RWPE2 (cell line): ENCODE data around the gene GAS2L2.

Source experiments
- ATAC-seq: fragments of 200-7000 bp; cut with Tn5 transposase; 3 replicates; pipeline ENCODE4 v1.9.1; 2021; ENCODE audit warnings: low read depth
- DNase-seq: peaks from one replicate; pipeline ENCODE4 v3.0.0-alpha.2; 2020; ENCODE audit warnings: low spot score
- H3K27ac ChIP-seq: fragments of 450-650 bp; 2 replicates; pipeline ENCODE4 v1.5.1; 2017; ENCODE audit warnings: mild to moderate bottlenecking; ENCODE audit not compliant: poor library complexity, severe bottlenecking
- H3K27me3 ChIP-seq: fragments of 250-450 bp; sonication (Bioruptor Pico); 2 replicates; pipeline ENCODE4 v1.5.1; 2021; ENCODE audit warnings: mild to moderate bottlenecking, moderate library complexity; ENCODE audit not compliant: insufficient read depth, poor library complexity, severe bottlenecking
- H3K36me3 ChIP-seq: fragments of 250-450 bp; sonication (Bioruptor Pico); 2 replicates; pipeline ENCODE4 v1.5.1; 2020; ENCODE audit warnings: low read depth, mild to moderate bottlenecking, moderate library complexity
- H3K4me1 ChIP-seq: fragments of 250-450 bp; sonication (Bioruptor Pico); 2 replicates; pipeline ENCODE4 v1.5.1; 2021; ENCODE audit warnings: mild to moderate bottlenecking, moderate library complexity; ENCODE audit not compliant: insufficient read depth, poor library complexity, severe bottlenecking
- H3K4me3 ChIP-seq: fragments of 250-450 bp; sonication (Bioruptor Pico); 2 replicates; pipeline ENCODE4 v1.5.1; 2021; ENCODE audit warnings: mild to moderate bottlenecking, moderate library complexity; ENCODE audit not compliant: severe bottlenecking
- H3K9me3 ChIP-seq: fragments of 250-450 bp; sonication (Bioruptor Pico); 2 replicates; pipeline ENCODE4 v1.5.1; 2021; ENCODE audit warnings: mild to moderate bottlenecking, moderate library complexity; ENCODE audit not compliant: severe bottlenecking
- TF ChIP-seq, protein P1 (sequence below): fragments of 450-650 bp; IDR thresholded peaks from one replicate; pipeline ENCODE4 v1.5.1; 2017; ENCODE audit warnings: mild to moderate bottlenecking, moderate library complexity; ENCODE audit not compliant: poor library complexity, severe bottlenecking

The GAS2L2 gene

GRCh38 chr17:35764123-35764991 lies 11.3 kb upstream of the GAS2L2 start:
- H3K27ac ChIP-seq = no peak overlapping the region
- ATAC-seq = peak; percentile 92
- peak; percentile 85 for DNase-seq
- peak overlapping the region; percentile 23 for H3K4me3 ChIP-seq
- H3K36me3 ChIP-seq = no peaks in the 10 kb centered on the region
- no peaks in the 10 kb centered on the region for H3K27me3 ChIP-seq
- TF ChIP-seq, protein P1, sequence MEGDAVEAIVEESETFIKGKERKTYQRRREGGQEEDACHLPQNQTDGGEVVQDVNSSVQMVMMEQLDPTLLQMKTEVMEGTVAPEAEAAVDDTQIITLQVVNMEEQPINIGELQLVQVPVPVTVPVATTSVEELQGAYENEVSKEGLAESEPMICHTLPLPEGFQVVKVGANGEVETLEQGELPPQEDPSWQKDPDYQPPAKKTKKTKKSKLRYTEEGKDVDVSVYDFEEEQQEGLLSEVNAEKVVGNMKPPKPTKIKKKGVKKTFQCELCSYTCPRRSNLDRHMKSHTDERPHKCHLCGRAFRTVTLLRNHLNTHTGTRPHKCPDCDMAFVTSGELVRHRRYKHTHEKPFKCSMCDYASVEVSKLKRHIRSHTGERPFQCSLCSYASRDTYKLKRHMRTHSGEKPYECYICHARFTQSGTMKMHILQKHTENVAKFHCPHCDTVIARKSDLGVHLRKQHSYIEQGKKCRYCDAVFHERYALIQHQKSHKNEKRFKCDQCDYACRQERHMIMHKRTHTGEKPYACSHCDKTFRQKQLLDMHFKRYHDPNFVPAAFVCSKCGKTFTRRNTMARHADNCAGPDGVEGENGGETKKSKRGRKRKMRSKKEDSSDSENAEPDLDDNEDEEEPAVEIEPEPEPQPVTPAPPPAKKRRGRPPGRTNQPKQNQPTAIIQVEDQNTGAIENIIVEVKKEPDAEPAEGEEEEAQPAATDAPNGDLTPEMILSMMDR = peak; percentile 97
- H3K9me3 ChIP-seq = no peaks in the 10 kb centered on the region
- no peaks in the 10 kb centered on the region for H3K4me1 ChIP-seq

- Histone ChIP-seq H3K9me3 (no peaks in the 10 kb centered on the region), H3K4me1 (no peaks in the 10 kb centered on the region), H3K4me3 (peak overlapping the region; percentile 23), H3K27ac (no peak overlapping the region), H3K36me3 (no peaks in the 10 kb centered on the region), H3K27me3 (no peaks in the 10 kb centered on the region)
- no peak for ATAC-seq
- no peak for DNase-seq
- TF ChIP-seq, protein P1 = no peak
Observed at GRCh38 chr17:35763767-35764122, 10.7 kb upstream of the GAS2L2 start.

GRCh38 chr17:35761601-35762000 lies 8.6 kb upstream of the GAS2L2 start:
- TF ChIP-seq, protein P1 = no peak
- Histone ChIP-seq H3K27me3 (no peaks in the 10 kb centered on the region), H3K27ac (no peak overlapping the region), H3K9me3 (no peaks in the 10 kb centered on the region), H3K36me3 (no peaks in the 10 kb centered on the region), H3K4me1 (no peaks in the 10 kb centered on the region), H3K4me3 (no peak overlapping the region)
- ATAC-seq (no peak), DNase-seq (no peak)

DNA sequence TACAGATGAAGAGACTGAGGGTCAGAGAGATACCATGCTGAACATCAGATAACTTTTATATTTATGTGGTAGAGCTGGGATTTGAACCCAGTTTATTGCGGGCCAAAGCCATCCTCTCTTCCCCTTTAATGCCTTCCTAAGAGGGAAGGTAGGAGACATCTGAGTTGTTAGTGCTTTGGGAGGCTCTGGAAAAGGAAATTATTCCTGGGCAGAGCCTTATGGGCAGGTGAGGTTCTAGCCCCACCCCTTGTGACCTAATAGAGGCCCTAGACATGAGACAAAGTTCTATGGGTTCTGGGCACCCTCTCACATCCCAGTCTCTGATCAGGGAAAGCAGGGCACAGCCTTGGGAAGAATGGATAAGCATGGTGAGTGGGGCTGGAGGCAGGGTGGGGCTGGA lies 7.5 kb upstream of the GAS2L2 start, which contains the start of gene C17orf50:
Gene C17orf50 (plus strand): TSS at position 301 of the 400 bp plus-strand sequence. CDS start 55 bp downstream, at position 356.
- no peak for DNase-seq
- Histone ChIP-seq H3K4me1 (no peaks in the 10 kb centered on the region), H3K36me3 (no peaks in the 10 kb centered on the region), H3K4me3 (no peak within 1 kb of the TSS), H3K9me3 (no peaks in the 10 kb centered on the region), H3K27me3 (no peaks in the 10 kb centered on the region), H3K27ac (no peak within 1 kb of the TSS)
- no peak for ATAC-seq
- TF ChIP-seq, protein P1 = no peak

GRCh38 chr17:35757243-35757642 lies 4.2 kb upstream of the GAS2L2 start:
- ATAC-seq (no peak), DNase-seq (no peak)
- Histone ChIP-seq H3K27ac (no peak overlapping the region), H3K27me3 (no peaks in the 10 kb centered on the region), H3K36me3 (no peaks in the 10 kb centered on the region), H3K4me3 (no peak overlapping the region), H3K9me3 (no peaks in the 10 kb centered on the region), H3K4me1 (no peaks in the 10 kb centered on the region)
- TF ChIP-seq, protein P1 = no peak
